ES-I3 (cell line): ENCODE measurements around the gene TTC31.
A peak's percentile ranks its signal among the peaks of the same experiment; 100 is the strongest.
"Not testable (repeated sequence)": the region's sequence is repeated elsewhere in the genome, so short reads cannot be mapped to it uniquely, and the experiment has no call there.

Source experiments
- H3K36me3 ChIP-seq: 2 replicates; pipeline ENCODE4 v1.6.1; 2013; ENCODE audit warnings: mild to moderate bottlenecking, low read length, control low read depth, moderate library complexity; ENCODE audit not compliant: insufficient read depth
- H3K4me1 ChIP-seq: 2 replicates; pipeline ENCODE4 v1.6.1; 2013; ENCODE audit warnings: mild to moderate bottlenecking, control low read depth, low read length; ENCODE audit not compliant: insufficient read depth
- H3K9ac ChIP-seq: 2 replicates; pipeline ENCODE4 v1.6.1; 2013; ENCODE audit warnings: low read depth, mild to moderate bottlenecking, low read length, moderate library complexity
- H3K9me3 ChIP-seq: 2 replicates; pipeline ENCODE4 v1.6.1; 2013; ENCODE audit warnings: mild to moderate bottlenecking, low read length, moderate library complexity; ENCODE audit not compliant: control insufficient read depth, insufficient read depth

TTC31 gene

GRCh38 chr2:74482801-74483674 lies at the start of gene TTC31, which contains the start of gene CCDC142:
TTC31 (plus strand) TSS chr2:74483081; CDS start chr2:74483096, 15 bp downstream.
CCDC142 (minus strand) TSS chr2:74482998; CDS start chr2:74482837, 161 bp downstream.
- Histone ChIP-seq H3K4me1 (no peaks in the 10 kb centered on the region), H3K36me3 (no peaks in the 10 kb centered on the region; the same call in 1 of the 2 replicates), H3K9ac (peak within 1 kb of the TSS; percentile 99), H3K9me3 (no peaks in the 10 kb centered on the region)

GRCh38 chr2:74436111-74436805 lies 46.6 kb upstream of the TTC31 start:
- Histone ChIP-seq H3K36me3 (peaks cover 8% of the 10 kb centered on the region; the same call in 1 of the 2 replicates), H3K9me3 (no peaks in the 10 kb centered on the region), H3K4me1 (peaks cover 31% of the 10 kb centered on the region), H3K9ac (peak overlapping the region; percentile 14; the same call in 1 of the 2 replicates)

DNA sequence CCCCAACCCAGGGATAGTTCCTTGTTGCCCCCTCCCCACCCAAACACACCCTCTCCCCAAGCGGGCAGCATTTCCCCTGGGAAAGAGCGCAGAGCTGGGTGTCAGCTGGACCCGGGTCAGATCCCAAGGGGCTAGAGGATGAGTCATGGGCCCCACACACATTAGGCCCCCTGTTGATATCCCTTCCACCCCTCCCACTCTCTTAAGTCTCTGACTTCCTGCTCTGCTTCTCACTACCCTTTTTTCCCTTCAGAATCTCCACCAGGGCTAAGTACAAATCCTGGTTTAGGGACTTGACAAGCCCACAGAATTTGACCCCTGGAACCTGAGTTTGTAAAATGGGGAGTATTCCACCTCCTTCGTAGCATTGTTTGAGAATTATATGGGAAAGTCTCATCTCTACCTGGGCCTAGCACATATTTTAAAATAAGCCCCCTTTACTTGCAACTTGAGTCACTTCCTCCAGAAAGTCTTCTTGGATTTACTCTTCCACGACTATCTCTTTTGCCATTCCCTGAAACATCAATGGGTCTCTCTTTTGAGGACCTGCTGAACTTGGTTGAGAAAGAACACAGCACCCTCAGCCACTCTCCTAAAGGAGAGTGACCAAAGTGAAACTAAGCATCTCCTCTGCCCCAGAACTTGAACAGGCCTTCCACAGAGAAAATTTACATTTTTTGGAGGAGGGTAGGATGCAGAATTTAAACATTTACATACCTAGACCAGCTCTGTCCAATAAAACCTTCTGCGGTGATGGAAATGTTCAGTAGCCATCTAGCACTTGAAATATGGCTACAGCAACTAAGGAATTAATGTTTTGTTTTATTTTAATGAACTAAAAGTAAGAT lies 45.8 kb upstream of the TTC31 start:
- Histone ChIP-seq H3K9ac (peak overlapping the region; percentile 14; the same call in 1 of the 2 replicates), H3K4me1 (peaks cover 31% of the 10 kb centered on the region), H3K9me3 (no peaks in the 10 kb centered on the region), H3K36me3 (0 out of 2 replicates have a peak, but pooled peaks cover under 1% of the 10 kb centered on the region)

DNA sequence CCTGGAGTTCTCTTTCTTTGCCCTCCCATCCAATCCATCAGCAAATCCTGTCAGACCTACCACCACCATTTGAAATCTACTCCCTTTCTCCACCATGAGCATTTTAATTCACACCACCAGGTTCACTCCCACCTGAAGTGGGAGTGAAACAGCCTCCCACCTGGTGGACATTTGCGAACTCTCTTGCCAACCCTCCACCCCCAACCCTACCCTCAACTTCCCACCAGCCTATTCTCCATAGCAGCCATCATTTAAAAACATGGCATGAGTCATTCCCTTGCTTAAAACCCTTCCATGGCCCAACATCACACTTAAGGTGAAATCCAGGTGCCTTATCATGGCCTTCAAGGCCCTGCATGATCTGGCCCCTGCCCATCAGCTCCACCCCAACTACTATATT lies 44.6 kb upstream of the TTC31 start:
- Histone ChIP-seq H3K4me1 (peaks cover 31% of the 10 kb centered on the region), H3K9me3 (no peaks in the 10 kb centered on the region), H3K36me3 (no peaks in the 10 kb centered on the region), H3K9ac (no peak overlapping the region)

- Histone ChIP-seq H3K4me1 (peaks cover 36% of the 10 kb centered on the region), H3K36me3 (no peaks in the 10 kb centered on the region), H3K9ac (peak overlapping the region; percentile 73), H3K9me3 (no peaks in the 10 kb centered on the region)
Measured at GRCh38 chr2:74439373-74439772, 43.5 kb upstream of the TTC31 start.

DNA sequence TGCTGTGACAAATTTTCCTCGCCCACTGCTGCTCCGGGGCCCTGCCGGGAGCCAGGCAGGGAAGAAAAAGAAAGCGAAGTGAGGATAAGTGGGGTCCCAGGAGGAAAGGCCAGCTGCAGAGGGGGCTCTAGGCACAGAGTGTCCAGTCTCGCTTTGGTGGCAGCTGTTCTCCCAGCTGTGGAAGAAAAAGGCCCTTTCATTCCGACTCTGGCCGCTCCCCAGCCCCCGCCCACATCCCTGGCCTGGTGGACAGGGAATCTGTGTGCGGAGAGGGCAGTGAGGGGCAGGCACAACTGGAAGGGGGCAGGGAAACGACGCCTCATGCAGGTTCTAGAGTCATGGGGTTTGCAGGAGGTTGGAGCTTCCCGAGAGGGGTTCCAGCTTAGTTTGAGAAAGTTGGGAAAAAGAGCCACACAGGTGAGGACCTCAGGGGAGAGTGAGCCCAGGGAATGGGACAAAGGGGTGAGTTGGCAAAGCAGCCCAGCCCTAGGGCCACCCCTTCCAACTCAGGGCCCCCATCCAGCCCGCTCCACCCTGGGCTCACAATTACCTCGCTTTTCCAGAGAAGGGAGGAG lies 43.0 kb upstream of the TTC31 start:
- Histone ChIP-seq H3K9me3 (no peaks in the 10 kb centered on the region), H3K4me1 (peaks cover 41% of the 10 kb centered on the region), H3K9ac (peak overlapping the region; percentile 73), H3K36me3 (no peaks in the 10 kb centered on the region)

DNA sequence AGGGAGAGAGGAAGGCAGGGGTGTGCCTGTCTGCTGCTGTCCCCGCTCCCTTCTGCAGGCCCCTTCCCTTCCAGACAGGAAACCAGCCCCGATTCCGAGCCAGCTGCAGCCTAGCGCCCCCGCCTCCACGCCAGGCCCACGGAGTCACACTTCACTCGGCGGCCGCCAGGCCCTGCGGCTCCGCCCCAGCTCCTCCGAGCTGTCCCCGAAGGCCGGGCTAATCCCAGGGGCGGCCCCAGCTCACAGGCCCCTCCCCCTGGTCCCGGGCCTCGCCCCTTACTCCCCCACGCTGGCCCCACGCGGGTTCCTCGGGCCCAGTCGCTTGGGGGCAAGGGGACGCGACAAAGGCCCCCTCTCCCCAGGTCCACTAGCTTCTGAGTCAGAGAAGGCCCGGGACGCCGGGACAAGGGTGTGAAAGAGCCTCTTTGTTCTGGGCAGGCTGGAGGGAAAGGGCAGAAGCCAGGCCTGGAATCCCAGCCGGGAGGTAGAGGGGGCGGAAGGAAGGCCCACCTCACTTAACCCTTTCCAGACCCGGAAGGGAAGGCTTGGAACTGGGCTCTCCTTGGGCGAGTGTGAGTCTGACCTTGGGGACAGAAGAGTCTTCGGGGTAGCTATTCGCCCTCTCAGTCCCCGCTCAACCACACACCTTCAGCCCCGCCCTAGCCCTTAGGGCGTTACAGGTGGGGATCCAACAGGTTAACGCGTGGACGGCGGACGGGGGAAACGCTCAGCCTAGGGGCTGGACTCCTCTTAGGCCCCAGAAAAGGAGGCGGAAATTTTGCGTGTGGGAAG lies 42.3 kb upstream of the TTC31 start:
- no peaks in the 10 kb centered on the region for H3K9me3 ChIP-seq
- H3K9ac ChIP-seq = peak overlapping the region; percentile 73
- no peaks in the 10 kb centered on the region for H3K36me3 ChIP-seq
- H3K4me1 ChIP-seq = peaks cover 41% of the 10 kb centered on the region

GRCh38 chr2:74441170-74441689 lies 41.7 kb upstream of the TTC31 start:
- Histone ChIP-seq H3K4me1 (peaks cover 41% of the 10 kb centered on the region), H3K9ac (peak overlapping the region; percentile 73), H3K9me3 (no peaks in the 10 kb centered on the region)

GRCh38 chr2:74441690-74442482 lies 41.0 kb upstream of the TTC31 start, which contains the start of gene RTKN:
RTKN (minus strand) TSS chr2:74441937; CDS start chr2:74441816, 121 bp downstream.
- Histone ChIP-seq H3K9ac (peak within 1 kb of the TSS; percentile 73), H3K4me1 (peaks cover 39% of the 10 kb centered on the region), H3K36me3 (no peaks in the 10 kb centered on the region), H3K9me3 (no peaks in the 10 kb centered on the region)

More at GRCh38 chr2:74441170-74441689, 41.7 kb upstream of the TTC31 start:
- H3K36me3 ChIP-seq = no peaks in the 10 kb centered on the region

- H3K36me3 ChIP-seq, H3K9me3 ChIP-seq: not testable (repeated sequence)
- peaks cover 31% of the 10 kb centered on the region for H3K4me1 ChIP-seq
- peak overlapping the region; percentile 73 for H3K9ac ChIP-seq
Measured at GRCh38 chr2:74442483-74443297, 40.2 kb upstream of the TTC31 start.

DNA sequence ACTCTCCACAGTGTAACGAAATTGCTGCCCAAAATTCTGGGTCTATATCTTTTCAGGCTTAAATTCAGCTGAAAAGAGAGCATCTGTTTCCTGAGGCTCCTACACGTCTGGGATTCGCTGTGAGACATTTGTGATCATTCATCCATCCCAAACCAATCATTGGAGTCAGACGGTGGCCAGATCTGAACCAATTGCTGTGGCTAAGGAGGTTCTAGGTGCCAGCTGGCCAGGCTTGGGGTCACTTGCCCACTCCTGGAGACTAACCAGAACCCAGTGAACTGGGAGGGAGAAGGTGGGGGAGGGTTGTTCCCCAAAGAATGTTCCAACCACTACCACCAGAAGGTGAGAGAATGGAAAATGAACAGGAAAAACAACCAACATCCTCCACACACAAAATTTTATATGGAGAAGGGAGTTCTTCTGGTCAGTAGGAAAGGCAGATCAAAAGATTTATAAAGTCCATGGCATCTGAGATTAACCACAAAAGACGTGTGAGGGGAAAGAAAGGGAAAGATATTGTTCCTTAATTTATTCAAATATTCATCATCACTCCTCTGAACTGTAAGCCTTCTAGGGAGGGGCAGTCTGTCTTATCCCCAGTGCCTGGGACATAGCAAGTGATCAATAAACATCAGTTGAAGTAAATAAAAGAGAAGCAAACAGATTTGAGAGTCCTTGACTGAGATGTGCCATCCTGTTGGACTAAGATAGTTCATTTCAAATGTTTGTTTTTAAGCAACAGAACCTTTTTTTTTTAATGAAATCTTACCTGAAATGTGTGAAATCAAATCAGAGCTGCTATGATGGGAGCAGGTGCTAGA lies 38.2 kb upstream of the TTC31 start:
- Histone ChIP-seq H3K4me1 (peaks cover 11% of the 10 kb centered on the region), H3K9me3 (no peaks in the 10 kb centered on the region), H3K9ac (no peak overlapping the region), H3K36me3 (no peaks in the 10 kb centered on the region)
